DMS114 treated with DMSO at 0.1 percent for 48 hours (cell line): ENCODE data around the gene FGB.
"Not testable (repeated sequence)": the region's sequence is repeated elsewhere in the genome, so short reads cannot be mapped to it uniquely, and the experiment has no call there.

ENCODE experiments used
- DNase-seq: peaks from one replicate; lab custom pipeline; 2025; ENCODE audit not compliant: unreplicated experiment; lab: John Stamatoyannopoulos, UW

Gene FGB

DNA sequence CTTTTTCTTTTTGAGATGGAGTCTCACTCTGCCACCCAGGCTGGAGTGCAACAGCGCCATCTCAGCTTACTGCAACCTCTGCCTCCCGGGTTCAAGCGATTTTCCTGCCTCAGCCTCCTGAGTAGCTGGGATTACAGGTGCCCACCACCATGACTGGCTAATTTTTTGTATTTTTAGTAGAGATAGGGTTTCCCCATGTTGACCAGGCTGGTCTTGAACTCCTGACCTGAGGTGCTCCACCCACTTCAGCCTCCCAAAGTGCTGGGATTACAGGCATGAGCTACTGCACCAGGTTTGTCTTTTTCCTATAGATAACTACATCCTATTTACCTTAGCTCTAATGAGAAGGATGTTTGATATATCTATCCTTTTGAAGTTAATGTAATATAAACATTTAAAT, 31.5 kb downstream of the FGB start:
- DNase-seq, result not testable (repeated sequence)

DNA sequence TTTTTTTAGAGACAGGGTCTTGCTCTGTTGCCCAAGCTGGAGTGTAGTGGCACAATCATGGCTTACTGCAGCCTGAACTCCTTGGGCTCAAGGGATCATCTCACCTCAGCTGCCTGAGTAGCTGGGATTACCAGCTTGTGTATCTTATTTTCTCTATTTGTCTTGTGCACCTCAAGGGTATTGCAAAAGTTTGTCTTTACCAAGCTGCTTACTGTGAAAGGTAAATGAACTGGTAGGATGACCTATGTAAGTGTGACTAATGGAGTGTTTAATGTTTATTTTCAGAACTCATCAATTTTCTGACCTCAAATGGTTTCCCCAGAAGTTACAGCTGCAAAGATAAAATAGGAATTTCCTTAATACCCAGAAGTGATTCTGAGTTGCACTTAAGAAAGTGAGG, 33.0 kb downstream of the FGB start:
- no peak for DNase-seq

DNA sequence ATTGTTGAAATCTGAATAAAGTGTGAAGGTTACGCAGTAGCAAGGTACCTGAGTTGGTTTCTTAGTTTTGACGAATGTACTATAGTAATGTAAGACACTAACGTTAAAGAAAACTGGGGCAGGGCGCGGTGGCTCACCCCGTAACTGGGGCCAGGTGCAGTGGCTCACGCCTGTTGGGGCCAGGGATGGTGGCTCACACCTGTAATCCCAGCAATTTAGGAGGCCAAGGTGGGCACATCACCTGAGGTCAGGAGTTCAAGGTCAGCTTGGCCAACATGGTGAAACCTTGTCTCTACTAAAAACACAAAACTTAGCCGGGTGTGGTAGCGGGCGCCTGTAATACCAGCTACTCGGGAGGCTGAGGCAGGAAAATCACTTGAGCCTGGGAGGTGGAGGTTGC, 34.5 kb downstream of the FGB start:
- DNase-seq, result not testable (repeated sequence)

DNA sequence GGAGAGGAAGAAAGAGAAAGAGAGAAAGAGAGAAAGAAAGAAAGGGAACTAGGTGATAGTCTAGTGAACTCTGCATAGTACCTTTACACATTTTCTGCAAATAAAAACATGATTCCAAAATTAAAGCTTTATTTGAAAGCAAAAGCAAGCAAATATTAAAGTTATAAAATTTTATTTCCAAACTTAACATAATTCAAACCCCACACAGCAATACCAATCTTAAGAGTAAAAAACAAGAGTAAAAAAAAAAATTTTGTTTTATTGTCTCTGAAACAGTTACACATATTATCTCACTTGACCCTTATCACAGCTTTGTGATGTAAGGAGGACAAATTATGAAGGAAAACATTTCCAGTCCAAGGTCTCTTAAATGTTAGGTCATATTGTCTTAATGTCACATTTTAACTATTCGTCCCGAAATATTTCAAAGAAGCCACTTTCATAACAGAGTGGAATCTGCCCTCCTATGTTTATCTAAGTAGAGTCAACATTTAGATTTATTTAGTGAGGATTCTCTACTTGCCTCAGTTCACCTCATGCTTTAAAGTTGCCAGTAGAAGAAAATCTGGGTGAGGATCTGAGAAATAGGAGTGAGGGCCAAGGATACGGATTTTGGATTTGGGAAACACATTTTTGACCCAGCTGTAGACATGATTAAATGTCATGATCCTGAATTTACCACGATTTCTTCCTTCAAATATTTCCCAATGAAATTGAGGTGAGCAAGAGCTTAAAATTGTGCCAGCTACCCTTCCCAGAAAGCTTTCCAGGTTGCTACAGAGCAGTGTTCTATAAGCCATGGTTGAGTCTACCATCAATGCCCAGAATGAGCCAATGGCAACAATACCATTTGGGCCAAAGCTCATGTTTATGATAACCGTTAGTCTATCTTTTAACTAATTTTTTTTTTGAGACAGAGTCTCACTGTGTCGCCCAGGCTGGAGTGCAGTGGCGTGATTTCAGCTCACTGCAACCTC, 35.3 kb downstream of the FGB start:
- DNase-seq, result no peak

DNA sequence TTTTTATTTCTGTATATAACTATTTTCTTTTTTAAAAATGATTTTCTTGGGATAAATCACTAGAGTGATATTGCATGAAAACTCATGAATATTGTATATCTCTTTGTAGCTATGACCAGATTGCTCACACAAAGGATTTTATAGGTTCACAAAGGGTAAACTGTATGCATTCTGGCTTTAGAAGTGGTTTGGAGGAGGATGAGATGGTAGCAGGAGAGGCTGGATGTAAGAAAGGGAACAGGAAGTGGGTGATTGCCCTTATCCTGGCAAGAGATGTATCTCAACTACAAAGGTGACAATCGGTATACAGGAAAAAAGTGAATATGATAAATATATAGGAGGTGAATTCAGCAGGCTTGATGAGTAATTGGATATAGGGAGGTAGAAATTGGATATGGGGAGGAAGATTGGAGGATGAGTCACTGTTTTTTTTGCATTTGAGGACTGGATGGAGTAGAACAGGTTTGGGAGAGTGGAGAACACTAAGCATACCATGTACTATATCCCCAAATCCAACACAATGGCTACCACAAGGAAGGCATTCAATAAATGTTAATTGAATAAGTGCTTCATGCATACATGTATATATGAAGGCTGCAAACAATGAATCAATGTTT, 39.7 kb downstream of the FGB start:
- no peak for DNase-seq

DNA sequence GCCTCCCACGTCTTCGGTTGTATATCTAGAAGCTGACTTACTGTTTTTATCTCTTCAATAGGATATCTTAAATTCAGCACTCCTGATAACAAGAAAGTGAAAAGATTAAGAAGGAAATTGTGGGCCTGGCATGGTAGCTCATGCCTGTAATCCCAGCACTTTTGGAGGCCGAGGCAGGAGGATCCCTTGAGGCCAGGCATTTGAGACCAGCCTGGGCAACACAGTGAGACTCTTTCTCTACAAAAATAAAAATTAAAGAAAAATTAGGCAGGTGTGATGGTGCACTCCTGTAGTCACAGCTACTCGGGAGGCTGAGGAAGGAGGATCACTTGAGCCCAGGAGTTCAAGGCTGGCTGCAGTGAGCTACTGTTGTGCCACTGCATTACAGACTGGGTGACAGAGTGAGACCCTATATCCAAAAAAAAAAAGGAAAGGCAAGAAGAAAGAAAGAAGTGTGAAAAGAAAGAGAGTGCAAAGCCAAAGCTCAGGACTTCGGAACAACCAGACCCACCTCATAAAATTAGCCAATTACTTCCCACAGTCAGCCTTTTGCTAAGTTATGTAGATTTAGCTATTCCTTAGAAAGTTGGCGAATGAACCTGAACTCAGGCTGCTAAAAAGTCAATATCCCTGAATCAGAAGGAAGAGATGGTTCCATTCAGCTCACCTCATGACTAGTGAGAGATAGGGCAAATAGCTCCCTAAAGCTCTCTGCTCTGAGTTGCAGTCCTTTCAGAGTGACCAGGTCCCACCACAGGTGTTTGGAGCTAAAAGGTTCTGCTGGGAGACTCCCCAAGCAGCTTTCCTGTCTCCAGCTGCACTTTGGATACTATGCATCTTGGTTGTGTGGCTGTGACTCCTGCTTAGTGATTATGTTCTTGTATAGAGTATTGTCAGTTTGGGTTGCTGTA, 40.5 kb downstream of the FGB start:
- no peak for DNase-seq

DNA sequence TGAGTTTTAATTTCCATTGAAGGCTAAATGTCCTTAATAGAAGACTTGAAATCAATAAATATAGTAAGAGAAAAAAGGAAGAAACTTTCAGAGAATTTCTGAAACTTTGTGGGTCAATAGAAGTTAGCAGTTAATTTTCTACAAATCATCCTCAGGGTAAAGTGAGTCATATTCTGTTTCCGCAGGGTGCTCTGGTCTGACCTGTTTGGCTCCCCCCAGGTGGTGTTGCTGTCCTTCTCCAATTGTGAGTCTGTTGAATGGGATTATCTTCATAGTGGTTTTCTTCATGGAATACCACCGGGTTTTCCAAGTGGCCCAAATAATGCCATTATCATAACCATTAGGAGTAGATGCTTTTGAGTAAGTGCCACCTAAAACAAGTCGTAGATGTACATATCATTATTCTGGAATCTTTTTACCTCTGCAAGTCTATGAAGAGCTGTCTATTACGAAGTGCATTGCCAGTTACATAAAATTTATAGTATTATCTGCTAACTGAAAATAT, 41.9 kb downstream of the FGB start:
- no peak for DNase-seq

DNA sequence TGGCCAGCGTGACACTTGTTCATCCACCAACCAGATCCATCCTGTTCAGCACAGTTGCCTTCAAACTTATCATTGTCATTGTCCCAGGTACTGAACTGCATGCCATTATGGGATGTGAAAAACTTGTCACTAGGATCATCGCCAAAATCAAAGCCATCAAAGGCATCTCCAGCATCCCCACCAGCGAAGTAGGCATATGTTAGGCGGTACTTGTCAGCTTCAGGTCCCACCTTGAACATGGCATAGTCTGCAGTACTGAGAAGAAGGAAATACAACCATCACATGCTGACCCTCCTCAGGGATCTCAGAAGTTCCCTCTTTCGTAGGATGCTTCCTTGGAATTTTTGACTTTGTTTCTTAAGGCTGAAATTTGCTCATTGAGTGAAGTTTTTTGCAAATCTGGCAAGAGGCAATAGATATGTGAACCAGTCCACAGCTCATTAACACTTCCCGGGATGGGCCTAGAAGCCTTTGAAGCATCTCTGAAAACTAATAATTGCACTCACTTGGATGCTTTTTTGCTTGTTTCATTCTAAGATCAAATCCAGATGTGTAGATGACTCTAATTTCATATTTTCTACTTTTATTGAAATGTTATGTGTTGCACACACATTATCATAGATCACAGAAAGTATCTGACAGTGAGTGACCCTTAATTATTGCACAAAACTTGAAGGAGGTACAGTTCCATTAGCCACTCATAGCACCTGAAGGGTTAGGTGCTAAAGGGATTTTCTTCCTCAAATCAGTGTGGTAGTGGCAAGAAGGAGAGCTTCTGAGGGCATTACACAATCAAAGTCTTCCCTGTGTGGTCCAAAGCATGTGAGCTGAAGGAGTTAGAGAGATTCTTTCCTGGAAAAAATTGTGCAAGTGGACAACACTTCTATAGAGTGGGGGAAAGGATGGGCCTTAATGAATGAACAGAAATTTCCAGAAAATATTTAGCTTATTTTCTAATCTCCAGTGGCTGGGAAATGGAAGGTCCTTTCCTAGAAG, 44.2 kb downstream of the FGB start:
- no peak for DNase-seq

DNA sequence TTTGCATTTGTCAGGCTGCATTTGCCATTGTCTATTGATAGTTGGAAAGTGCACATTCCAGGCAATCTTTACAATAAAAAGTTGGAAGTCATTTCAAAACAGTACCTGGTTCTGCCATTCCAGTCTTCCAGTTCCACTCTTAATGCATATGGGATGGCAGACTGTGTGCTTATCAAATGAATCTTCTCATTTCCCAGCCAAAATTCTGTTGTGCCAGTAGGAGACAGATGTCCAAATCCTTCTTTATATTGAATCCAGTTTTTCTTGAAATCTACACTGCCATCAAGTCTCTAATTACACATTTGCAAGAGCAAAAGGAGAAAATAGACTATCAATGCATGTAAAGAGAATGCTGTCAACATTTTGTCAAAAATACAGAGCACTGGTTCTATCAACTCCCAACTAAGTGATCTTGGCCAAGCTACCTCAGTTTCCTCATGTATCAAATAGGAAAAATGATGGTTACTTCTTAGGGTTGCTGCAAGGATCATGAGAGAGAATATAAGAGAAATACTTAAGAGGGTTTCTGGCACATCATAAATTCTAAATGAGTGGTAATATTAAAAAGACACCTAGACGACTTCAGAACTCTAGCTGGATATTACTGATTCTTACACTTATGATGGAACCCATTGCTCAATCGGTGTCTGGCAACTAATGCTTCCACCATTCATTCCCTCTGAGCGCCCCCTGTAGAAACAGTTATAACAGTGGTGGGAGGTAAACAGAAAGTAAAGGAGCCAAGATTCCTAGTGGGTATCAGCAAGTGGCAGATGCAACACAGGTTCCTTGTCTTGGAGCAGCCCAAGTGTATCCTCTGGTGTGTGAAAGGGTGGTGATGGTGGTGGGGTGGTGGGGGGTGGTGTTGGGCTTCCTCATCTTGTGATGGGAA, 45.8 kb downstream of the FGB start:
- no peak for DNase-seq

DNA sequence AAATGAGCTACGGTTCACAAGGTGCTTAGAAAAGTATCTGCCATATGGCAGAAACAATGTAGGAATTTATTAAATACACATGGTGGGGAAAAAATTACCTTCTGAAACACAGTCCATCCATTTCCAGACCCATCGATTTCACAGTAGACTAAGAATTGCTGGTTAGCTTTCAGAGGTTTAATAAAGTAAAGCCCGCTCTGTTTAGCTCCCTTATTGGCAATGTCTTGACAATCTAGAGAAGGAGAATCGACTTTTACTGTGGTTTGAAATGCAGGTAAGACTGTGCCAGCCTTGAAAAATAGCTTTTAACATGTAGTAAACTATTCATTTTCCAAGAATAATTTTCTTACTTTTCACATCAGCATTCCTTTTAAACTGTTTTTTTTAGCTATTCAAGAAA, 46.7 kb downstream of the FGB start:
- DNase-seq, result no peak

DNA sequence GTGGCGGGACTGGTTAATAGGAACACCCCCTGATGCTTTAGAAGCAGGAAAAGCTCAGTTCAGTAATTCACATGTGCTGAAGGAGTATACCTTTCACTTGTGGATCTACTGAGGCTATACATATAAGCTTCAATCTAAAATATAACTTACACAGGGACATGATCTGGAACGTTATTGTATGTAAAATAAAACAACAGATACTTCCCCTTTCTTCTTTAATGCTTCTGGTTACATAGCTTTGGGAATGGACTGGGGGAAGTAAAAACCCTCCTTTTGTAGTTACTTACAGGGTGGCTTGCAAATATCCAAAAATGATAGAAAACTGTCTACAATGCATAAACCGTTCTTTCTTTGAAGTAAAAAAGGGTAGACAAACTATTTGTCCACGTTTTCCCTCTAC, 47.8 kb downstream of the FGB start:
- no peak for DNase-seq

DNA sequence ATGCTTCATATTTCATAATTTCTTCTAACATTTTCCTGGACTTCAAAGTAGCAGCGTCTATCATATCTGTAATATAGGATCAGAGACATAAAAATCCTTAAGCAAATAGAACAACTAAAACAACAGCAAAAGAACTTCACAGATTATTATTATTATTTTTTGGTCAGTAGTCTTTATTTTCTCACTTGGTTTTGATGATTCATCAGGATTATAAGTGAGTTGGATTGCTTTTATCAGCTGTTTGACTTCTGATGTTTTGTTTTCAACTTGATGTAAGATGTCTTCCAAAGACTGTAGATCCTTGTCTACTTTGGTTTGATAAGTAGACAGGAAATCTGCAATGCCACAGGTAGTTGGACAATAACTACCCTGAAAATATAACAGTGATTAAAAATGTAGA, 49.0 kb downstream of the FGB start:
- DNase-seq, result no peak

DNA sequence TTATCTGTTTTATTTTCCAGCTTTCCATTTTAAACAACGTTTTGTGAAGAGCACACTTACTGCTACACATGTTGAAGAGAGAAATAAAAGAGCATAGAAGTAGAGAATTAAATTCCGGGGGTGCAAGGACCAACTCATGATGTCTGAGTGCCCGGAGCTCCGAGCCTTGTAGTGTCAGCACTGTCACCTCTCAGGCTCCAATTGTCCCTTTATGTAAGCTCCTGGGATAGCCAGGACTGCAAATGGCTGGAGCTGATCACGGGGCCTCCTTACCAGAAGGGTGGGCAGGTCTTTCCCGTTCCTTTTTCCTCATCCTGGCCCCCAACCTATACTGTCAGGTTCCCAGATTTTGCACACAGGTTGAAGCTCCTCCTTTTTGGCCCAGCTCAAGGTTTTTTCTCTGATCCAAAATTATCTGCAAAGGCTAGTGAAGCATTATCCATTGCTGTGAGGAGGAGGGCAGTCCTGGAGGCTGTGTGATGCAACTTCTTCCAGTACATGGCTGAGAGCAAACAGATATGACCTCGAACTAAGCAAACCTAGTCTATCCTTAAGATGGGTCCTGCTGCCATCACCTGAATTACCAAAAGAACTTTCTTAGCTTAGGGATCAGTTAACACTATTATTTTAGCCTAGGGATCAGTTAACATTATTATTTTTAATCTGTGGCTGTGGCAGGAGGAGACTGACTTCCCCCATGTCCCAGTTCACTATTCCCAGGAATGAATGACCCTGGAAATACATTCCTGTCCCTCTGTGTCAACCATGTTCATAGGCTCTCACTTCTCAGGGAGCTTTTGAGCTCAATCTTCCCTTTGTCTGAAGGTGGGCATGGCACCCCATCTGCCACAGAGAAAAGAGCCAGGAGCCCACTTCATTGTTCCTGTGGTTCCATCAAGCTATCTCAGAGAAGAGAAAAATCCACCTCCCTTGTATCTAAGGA, 49.9 kb downstream of the FGB start, which contains the start of gene FGG:
FGG (minus strand) TSS at position 185 of the 943 bp plus-strand sequence; CDS start at position 138, 47 bp downstream.
- DNase-seq, result no peak

DNA sequence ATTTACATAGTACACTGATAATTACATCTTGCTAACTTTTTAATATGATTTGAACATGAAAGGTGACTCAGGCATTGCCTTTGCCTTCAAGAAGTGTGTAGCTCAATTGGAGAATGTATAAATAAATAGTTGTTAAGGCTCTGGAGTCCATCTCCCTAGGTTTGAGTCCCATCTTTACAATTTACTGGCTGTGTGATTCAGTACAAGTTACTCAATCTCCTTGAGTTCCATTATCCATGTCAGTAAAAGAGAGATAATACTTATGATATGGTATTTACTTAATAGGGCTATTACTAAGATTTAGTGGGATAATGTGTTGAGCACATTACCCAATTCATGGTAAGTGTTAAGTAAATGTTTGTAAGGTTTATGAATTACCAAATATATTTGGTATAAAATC, 51.5 kb downstream of the FGB start:
- no peak for DNase-seq

DNA sequence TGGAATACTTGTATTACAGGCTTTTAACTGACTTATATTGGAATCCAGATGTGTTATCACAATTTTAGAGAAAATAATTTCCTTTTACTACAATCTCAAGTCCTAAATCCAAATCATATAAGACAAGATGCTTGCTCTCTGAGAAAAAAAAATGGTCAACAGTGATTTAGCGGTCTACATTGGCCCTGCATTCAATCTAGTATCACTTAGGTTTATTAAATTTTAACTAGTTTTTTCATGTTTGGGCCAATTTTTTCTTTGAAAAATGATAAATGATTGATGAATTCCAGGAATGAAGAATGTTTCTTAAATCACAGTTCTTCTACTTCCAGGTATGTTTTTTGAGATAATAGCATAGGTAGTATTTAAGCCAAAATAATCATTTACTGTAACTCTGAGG, 52.4 kb downstream of the FGB start:
- DNase-seq, result no peak

DNA sequence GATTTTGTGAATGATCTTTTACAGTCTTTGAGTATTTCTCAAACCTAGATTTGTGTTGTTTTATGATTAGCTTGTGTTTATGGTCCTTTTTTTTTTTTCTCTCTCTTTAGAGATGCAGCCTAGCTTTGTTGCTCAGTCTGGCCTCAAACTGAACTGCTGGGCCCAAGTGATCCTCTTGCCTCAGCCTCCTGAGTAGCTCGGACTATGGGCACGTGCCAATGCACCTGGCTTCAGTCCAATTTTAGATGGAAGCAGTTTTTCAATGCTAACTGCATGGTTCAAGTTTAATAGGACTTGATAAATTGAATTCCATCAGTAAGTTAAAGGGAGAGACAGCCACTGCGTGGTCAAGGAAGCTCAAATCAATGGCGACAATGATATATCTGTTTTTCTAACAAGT, 53.5 kb downstream of the FGB start:
- no peak for DNase-seq

DNA sequence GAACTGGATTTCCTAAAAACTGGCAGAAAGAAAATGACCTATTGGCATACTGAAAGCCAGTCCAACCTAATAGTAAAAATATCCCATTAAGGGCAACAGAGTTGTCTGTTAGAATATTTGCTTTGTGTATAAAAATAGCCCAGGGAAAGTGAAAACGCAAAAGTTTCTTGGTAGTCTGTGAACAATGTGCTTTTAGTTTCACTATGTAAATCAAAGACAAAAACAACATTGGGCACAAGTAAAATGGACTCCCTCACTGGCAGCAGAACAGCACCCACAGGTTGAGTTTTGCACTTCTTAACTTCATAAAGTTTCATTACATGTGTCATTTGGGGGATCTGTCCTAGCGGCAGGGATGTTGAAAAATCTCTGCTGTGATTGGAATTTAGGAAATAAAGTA, 53.9 kb downstream of the FGB start:
- DNase-seq, result no peak

DNA sequence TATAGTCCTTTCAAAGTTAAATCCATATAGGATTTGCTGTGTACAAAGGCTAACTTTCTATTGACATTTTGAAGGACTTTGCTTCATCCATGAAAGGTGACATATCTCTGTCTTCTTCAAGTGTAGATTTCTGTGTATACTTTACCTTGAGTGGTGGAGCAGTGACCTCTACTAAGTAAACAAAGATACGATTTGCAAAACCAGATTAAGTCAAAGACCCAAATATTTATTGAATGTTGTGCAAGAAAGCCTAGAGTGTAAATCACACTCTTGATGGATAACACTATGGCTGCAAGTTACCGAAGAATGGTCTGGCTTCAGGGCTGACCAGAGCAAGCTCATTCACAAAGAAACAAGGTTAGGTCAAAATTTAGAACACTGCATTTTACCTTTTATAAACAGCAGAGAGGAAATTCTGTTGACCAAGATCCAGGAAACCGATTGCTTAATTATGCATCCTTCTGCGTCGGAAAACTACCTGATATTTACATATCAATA, 55.1 kb downstream of the FGB start:
- DNase-seq, result no peak
